Stimulated activated CD8-positive, alpha-beta memory T cell treated with anti-CD3 and anti-CD28 coated beads, Interleukin-4, amount 100 ng/mL, for 24 hours (primary cell): ENCODE measurements around the gene TACC3.
A peak's percentile ranks its signal among the peaks of the same experiment; 100 is the strongest.

Source experiments
- DNase-seq: peaks from one replicate; pipeline ENCODE4 v3.0.0-alpha.2; 2020; ENCODE audit warnings: low read depth

TACC3 gene

DNA sequence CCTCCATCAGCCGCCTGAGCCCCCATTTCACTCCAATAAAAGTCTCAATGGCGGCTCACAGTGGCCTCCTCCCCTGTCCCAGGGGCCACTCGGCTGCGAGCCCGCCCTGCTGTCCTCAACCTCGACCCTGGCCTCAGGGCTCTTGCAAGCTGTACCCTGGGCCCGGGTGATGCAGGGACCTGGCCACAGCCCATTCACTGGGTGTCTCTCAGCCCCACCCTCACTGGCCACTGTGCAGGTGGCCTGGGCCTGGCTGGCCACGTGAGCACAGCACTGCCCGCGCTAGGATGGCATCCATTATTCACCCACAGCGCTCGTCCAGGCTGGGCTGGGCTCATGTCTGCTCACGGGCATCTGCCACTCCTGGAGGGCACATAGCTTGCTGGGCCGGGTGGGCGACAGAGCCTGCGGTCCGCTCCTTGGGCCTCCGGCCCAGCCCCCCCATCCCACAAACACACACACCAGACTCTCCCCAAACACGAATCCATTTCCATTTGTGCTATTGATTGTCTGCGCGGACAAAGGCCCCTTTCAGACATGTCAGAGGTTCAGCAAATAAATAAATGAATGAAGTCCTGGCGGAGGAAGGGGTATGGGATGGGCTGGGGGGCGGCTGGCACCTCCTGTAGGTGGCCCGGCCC lies 55.3 kb downstream of the TACC3 start:
- DNase-seq = no peak

DNA sequence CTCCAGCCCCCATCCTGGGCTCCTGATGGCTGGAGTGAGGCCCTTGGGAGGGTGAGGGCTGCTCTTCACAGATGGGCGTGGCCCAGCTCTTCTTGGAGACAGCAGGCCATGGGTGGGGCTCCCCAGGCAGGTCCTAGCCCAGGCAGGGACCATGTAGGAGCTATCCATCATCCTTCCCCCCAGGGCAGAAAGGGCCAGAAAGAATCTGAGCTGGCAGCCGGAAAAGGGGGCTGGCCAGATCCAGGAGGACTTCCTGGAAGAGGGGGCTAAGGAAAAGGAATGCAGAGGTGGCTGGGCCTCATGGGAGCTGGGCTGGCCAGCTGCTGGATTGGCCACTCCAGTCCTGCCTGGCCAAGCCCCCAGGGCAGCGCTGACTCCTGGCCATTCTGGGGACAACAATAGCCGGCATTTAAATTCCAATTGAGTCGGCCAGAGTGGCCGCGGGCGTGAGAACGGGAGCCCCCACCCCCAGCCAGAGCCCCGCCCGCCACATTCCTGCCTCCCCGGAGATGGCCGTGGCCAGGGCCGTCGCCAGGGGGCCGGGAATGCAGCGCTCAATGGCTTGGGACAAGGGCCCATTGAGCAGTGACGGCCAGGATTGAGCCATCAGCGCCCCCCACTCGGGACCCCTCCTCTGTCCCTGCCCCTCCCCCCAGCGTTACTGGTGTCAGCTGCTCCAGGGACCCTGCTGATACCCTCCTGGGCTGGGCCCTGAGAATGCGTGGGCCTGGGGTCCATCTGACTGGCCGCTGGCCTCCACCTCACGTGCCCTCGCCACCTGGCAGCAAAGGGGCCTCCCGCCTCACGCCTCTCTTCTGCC lies 56.7 kb downstream of the TACC3 start:
- DNase-seq = no peak

DNA sequence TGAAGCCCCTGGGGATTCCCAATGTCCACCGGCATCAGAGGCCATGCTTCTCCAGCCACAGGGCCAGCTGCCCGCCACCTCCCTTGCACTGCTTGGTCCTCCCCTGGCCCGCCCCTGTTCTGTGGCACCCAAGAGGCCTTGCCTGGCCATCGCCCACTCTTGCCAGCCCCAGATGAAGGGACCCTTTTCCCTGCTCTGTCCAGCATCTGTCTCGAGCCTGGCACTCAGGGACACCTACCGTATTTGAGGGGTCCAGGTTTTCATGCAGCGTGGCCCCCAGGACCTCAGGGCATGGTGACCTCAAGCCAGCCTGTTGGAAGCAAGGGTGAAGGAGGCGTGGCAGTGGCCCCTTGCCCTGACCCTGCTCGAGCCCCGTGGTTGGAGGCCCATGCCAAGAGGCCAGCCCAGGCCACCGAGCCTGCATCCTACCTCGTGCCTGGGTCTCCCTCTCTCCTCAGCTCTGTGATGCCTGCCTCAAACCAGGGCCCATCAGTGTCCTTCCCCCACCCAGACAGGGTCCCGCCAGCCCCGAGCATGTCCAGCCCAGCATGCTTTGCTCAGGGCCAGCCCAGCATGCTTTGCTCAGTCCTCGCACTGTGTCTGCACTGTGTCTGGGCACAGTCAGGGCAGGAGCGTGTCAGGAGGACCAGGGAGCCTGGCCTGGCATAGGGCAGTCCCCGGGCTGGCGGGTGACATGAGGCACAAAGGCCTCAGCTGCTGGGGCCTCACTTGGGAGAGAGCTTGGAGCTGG lies 57.5 kb downstream of the TACC3 start:
- no peak for DNase-seq

DNA sequence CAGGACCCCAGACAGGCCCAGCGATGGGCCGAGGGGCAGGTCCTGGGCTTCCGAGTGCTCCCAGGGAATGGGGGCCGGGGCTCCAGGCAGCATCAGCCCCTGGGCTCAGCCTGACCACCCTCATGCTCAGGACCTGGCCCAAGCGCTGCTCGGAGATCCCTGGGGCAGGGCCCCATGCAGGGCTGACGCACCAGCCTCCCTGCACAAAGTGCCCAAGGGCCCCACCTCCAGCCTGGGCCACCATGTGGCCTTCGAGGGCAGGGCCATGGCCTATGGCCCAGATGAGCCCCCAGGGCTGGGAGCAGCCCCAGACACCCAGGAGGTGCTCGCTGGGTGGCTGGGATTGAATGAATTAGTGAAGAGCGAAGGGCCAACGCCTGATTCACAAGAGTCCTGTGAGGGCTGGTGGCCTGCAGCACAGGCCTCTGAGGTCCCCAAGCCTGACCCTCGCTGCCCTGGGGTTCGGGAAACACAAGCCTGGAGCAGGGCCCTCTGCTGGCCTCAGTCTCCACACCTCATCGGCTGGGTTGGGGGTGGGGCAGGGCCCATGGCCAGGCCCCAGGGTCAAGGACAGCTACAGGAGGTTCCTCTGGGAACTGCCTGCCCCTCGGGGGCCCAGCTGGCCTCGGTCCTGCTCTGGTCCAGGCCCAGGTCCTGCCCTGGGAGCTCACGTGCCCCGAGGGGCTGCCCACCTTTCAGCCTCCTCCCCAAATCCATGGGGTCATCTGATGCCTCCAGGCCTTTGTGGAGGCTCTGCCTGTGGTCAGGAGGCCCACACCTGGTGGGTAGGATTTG lies 58.5 kb downstream of the TACC3 start:
- DNase-seq = no peak

DNA sequence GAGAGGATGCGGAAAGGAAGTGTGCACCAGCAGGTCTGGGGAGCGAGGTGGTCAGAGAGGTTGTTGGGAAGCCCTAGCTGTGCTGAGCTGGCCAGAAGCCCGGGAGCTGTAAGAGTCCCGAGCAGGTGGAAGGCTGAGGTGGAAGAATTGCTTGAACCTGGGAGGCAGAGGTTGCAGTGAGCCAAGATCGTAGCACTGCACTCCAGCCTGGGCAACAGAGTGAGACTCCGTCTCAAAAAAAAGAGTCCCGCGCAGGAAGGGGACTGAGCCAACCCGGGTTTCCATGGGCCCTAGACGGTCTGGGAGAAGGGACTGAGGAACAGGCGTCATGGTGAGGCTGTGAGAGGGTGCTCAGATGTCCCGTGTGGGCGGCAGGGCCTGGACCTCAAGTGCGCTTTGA lies 59.1 kb downstream of the TACC3 start:
- DNase-seq = no peak

DNA sequence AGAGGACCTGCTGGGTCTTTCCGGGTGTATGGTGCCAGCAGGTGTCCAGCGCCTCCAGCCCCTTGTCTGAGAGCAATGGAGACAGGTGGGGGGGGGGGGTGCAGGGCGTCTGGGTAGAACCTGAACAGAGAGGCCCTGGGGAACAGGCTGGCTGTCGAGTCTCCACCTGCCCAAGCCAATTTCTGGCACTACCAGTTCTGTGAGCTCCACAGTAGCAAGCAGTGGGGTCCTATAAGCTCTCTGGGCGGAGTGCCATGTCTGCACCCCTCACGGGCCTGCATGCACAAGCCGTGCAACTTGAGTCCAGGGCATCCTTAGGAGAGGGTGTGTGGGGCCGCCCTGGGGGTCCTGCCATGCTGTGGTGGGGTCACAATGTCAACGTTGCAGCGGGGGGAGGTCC lies 61.7 kb downstream of the TACC3 start:
- DNase-seq = no peak

DNA sequence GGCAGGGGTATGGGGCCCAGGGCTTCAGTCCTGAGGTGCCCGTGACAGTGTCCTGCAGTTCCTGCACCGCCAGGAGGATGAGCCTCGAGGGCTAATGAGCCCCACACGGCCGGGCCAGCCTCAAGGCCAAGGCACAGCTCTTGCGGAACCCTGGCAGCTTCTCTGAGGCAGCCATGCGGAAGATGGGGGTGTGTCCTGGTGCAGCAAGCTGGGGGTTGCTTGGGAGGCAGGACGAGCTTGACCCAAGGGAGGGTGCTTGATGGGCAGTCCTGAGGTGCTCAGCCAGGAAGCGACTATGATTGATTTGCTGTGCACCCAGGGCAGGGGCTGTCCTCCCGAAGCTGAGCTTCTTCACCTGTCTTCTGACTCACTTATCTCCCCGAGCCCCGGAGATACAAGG lies 62.6 kb downstream of the TACC3 start:
- DNase-seq = no peak

DNA sequence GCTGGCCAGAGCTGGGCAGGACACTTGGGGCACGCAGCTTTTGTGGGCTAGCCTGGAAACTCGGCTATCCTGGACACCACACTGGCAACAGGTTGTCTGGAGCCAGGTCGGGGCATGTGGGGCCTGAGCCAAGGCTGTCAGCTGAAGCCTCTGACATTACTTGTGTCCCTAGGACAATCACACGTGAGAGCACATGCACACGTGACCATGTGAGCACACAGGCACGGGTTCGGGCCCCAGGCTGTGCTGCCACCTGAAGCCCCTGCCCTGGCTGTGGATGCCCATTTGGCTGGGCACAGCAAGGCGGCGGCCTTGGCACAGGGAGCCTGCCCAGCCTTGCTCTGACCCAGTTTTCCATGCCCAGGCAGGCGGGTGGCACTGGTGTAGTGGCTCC lies 63.1 kb downstream of the TACC3 start:
- no peak for DNase-seq

DNA sequence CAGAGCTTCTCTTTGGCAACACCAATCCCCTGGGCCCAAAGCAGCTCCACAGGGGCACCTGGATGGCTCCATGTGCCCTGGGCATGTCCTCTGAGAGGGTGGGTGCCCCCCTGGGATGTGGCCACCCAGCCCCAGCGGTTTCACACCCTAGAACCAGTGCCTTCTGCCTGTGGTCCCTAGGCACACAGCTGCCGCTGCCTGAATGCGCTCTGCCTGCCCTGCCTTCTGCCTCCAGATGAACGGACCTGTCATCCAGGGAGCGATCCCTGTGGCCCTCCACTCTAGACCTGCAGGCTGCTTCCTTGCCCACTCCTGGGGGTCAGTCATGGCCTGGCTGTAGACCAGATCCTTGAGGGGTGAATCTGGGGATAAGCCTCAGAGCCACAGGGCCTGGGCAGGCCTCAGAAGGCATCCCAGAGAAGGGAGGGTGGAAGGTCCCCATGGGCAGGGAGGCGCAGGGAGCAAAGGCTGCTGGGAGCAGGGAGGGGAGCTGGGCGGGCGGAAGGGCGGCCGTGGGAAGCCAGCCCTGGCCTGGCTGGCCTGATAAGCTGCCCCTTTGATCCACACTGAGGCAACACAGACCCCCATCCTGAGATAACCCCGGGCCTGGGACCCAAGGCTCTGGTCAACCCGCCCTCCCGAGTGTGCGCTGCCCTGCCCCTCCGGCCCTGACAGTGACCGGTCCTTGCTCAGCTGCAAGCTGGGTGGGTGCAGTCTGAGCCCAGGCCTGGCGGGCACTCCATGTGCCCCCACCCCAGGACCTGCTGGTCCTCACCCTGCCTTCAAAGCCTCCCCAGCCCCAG lies 63.7 kb downstream of the TACC3 start:
- DNase-seq = no peak

DNA sequence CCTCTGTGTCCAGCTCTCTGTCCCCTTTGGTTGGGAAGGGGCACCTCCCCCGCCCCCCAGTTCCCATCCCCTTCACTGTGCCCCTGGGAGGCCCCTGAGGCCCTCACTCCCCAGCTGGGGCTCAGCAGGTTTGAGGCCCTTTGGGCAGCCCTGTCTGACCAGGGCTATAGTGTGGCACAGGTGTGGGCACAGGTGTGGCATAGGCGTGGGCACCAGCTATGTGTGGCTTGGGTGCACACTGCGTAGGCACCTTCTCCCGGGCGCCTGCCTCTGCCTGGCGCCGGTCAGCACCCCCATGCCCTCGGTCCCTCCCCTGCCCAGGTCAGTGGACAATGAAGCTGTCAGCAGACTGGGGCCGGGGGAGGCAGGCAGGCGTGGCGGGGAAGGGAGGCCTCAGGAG lies 64.3 kb downstream of the TACC3 start:
- DNase-seq = no peak

DNA sequence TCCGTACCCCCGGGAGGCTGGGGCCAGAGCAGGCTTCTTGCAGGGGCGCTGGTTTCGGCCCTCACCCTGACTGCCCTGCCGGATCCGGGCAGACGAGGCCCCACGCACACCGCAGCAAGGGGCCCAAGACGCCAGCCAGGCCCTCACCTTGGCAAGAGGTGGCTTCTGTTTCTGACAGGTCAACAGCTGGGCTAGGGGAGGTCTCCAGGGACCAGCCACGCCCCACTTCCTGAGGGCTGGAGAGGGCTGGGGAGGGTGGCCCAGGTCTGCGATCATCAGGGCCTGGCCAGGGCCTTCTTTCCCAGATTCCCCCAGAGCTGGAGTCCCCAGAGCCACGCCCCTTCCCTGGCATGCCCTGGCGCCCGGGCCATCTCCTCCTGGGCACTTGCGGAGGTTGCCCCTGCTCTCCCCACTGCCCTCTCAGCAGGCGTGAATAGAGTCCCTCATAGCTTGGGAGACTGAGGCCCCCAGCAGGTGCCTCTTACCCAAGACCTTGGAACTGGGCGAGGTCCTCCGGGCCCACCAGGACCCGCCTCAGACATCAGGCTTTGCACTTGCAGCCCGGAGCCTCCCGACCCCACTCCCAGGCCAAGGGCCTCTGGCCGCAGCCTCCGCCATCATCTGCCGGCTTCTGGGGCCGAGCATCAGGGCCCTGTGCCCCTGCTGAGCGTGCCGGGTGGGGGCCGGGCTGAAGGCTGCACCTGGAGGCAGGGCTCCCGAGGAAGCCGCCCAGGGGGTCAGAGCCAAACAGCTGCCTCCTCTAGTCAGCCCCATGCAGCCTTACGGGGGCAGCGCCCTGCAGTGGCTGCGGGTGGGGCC lies 65.4 kb downstream of the TACC3 start:
- DNase-seq = no peak

DNA sequence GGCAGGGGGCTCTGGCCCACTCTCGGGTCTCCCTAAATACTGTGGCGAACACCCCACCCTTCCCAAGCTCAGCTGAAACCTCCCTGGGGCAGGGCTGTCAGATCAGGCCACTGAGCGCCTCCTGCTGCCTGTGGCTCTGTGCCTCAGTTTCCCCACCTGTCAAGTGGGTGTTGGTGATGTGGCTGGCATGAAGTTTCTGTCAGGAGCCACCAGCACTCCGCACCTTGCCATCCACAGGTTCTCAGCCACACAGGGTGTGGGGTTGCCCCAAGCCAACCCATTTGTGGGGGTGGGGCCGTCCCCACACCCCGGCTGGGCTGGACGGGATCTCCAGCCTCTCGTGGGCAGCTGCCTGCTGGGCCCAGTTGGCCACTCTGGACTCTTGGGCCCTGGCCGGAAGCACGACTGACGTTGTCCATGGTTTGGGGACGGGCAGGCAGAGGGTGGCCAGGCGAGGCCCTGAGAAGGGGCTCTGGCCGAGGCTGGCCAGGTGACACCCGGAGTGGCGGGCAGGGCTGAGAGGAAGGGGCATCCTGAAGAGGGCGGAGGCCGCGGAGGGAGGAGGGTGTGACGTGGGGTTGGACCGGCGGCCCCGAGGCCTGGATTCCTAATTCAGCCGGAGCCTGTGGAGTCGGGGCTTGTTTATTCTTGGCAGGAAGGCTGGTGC lies 66.2 kb downstream of the TACC3 start:
- no peak for DNase-seq

DNA sequence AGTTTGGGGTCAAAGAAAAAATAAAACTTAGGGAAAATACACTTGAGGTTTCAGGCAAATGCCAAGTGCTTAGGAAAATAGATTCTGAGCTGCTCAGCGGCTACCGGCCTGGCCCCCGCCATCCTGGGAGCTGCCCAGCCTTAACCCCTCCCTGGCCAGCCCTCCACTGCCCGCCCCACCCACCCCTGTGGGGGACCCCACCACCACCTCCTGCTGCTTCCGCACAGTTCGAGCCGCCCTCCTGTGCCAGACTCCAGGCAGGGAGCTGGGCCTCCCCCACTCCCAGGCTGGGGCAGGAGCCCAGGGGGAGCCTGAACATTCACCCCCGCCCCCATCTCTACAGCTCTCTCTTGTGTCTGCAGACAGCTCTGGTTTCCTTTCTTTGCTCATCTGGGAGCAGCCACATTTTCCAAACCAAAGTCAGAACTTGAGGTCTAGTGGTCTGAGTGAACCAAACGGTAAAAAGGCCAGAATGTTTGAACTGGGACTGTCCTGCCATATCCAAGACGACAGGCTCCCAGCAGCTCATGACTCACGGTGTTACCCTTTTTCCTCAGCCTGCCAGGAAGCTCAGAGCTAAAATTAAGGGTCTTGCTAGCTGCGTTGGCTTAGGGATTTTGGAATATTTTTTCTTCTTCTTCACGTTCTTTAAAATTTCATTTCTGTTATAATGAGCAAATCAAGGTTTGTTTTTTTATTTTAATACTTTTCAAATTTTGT lies 67.1 kb downstream of the TACC3 start:
- no peak for DNase-seq

DNA sequence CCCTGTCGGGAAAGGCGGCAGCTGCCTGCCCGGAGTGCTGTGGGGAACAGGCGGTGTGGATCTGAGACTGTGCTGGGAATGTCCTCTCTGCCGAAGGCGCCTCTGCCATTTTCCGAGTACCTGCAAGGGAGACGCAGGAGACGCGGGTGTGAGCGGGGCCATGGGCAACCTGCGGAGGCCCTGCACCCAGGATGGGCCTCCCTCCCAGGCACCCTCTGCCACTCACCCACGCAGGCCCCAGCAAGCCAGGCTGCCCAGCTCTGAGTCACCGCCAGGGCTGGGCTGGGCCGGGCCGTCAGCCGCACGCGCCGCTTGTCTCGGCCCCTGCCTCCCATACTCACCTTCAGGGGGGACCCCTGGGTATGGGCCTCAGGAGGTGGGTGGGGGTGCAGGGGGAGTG lies 68.2 kb downstream of the TACC3 start:
- DNase-seq = no peak

DNA sequence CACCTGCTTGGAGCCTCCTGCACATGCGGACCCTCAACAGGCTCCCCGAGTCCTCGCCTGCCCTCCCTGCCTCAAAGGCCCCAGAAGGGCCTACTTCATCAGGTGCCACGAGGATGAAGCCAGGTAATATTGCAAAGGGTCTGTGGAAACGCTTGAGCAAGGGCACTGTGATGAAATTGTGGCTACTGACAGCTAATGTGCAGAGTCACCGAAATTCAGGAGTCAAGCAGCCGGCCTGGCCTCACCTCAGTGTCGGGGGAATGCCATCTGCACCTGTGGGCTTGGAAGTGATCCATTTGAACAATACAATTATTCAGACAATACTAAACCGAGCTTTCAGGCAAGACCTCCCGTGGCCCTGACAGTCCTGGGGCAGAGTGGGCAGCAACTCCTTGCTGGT lies 68.7 kb downstream of the TACC3 start:
- DNase-seq = no peak

DNA sequence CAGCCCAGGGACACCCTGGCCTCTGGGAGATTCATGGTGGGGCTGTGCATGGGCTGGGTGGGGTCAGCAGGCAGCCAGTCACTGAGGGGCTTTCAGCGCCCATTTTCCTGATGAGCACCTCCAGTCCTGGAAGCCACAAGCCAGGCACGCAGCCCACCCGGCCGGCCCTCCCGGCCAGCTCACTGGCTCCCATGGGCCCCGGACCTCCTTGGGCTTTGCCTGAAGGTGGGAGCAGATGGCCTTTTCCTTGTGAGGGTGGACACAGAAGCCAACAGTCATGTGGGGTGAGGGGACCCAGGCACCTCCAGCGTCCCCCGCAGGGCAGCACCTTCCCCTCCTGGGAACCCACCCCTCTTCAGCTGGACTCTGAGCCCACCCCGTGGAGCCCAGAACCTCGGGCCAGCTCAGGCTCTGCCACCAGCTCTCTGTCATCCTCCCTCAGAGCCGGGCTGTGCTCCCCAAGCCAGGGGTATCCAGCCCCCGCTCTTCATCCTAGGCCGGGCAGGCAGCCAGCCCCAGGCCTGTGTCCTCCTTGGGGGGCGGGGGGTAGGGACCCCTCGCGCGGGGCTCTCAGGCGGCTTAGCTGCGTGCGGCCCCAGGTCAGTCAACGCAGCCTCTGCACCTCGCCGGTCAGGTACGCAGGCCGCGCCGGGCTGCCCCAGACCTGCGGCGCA lies 71.0 kb downstream of the TACC3 start:
- DNase-seq = no peak

DNA sequence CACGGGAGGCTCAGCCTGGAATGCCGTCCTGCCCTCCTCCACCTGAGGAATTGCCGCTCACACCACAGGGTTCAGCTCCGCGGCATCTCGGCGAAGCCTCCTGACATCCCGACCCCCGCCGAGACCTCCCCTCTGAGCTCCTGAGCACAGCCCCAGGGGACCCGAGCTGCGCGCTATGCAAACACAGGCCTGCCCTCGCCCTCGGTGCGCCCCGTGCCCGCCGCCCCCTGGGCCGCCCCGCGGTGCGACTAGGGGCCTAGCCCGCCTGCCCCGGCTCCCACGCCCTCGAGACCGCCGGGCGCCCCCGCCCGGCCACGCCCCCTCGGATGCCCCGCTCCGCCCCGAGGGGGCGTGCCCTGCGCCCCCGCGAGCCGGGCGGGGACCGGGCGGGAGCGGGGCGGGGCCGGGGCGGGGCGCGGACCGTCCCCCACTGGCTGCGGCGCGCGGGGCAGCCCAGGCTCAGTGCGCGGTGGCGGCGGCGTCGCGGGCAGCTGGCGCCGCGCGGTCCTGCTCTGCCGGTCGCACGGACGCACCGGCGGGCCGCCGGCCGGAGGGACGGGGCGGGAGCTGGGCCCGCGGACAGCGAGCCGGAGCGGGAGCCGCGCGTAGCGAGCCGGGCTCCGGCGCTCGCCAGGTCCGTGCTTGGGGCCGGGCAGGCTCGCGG lies 71.6 kb downstream of the TACC3 start, which contains the start of gene FGFR3:
FGFR3 (plus strand) TSS at position 462 of the 664 bp plus-strand sequence. CDS start 642 bp downstream, outside the sequence.
- DNase-seq = peak; percentile 14

DNA sequence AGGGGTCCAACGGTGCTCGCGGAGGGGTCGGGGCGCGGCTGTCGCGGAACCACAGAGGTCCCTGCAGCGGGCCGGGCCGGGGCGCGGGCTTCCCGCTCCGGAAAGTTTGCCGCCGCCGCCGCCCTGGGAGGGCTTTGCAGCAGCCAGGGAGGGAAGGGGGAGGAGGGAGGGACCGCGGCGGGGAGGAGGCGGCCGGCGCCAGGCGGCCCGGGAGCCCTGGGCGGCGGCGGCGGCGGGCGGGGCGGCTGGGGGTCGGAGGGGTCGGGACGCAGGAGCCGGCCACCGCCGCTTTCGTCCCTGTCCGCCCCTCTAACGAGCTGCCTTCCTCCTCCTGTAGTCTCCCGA lies 72.1 kb downstream of the TACC3 start:
- DNase-seq = peak; percentile 19
